AG08396 (cell line): ENCODE data around the gene MOGAT1.
"Not testable (repeated sequence)": the region's sequence is repeated elsewhere in the genome, so short reads cannot be mapped to it uniquely, and the experiment has no call there.

Source experiments
- DNase-seq: peaks from one replicate; pipeline ENCODE4 v3.0.0; 2012; ENCODE audit warnings: low spot score, mixed read lengths

Gene MOGAT1

DNA sequence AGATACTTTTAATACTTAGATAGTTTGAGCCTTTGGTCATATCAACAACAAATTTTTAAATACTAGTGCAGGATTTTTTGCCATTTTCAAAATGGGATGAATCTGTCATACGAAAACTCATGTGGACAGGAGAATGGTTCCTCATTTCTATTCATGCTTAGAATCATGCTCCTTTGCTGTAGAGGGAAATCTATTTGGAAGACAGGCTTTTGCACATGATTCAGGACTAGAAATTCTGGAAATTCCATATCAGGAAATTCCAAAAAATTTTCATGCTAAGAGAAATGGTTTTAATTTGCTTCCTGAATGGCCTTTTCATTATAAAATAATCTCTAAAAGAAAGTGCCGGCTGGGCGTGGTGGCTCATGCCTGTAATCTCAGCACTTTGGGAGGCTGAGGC, 39.3 kb downstream of the MOGAT1 start:
- DNase-seq: no peak

- no peak for DNase-seq
These were observed 40.0 kb downstream of the MOGAT1 start for GRCh38 chr2:222711315-222711940.

DNA sequence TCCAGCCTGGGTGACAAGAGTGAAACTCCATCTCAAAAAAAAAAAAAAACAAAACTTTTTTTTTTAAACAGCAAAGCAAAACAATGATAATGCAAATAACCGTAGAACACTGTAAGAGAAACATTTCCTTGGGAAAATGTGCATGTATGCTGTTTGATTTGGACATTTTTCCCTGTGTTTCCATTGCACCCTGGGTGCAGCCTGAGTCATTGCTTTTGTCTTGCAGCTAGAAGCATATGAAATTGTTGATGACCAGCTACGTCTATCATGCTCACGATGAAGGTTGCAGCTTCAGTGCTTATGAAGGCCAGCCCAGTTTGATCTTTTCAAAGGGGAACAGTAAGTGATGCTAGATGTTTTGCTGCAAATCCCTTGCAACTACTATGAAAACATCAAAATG, 41.5 kb downstream of the MOGAT1 start:
- no peak for DNase-seq

DNA sequence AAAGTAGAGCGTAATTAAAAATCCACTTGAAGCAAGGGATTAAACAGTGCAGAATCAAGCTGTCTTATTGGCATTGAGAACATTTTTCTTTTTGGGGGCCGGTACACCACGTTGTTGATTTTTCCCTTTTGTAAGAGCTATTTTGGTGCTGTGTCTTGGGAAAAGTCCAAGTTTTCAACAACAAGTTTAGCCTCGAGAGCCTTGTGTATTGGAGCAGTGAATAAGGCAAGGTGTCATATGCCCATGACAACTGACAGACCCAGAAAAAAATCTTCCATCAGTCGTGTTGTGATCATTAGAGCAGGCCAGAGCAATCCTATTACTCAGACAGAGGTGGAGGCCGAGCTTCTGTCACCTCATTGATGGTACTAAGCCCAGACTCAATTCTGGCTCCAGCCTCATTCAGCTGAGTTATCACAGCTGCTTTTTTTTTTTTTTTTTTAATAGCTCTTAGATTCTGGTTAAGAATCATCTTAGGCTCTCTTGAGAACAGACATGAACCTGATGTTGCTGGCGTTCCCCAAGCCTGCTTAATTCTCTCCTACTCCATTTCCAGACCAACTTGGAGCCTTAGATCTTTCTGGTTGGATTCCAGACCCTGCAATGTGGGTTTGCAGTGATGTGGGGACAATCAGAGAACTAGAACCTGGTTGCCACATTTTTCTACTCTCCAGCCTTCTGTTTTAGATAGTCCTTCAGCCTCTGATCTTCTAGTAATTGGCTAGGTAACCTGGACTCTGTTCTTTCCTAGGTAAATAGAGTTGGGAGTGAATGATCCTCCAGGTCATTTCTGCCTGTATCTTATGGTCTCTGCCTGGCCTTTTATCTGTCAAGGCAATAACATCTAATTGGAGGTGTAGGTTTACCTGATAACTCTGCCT, 43.1 kb downstream of the MOGAT1 start:
- no peak for DNase-seq

- DNase-seq: no peak
These were observed 44.3 kb downstream of the MOGAT1 start for GRCh38 chr2:222715742-222716141.

- DNase-seq: not testable (repeated sequence)
These were observed 48.3 kb downstream of the MOGAT1 start for GRCh38 chr2:222719787-222720186.

DNA sequence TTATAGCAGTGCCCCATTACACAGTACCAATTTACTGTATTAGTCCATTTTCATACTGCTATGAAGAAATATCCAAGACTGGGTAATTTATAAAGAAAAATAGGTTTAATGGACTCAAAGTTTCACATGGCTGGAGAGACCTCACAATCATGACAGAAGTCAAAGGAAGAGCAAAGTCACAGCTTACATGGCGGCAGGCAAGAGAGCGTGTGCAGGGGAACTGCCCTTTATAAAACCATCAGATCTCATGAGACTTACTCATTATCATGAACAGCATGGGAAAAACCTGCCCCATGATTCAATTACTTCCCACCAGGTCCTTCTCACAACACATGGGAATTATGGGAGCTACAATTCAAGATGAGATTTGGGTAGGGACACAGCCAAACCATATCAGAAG, 50.1 kb downstream of the MOGAT1 start:
- not testable (repeated sequence) for DNase-seq

- DNase-seq: no peak
These were observed 51.0 kb downstream of the MOGAT1 start for GRCh38 chr2:222722327-222722946.

- DNase-seq: no peak
These were observed 52.8 kb downstream of the MOGAT1 start for GRCh38 chr2:222724208-222724607.

DNA sequence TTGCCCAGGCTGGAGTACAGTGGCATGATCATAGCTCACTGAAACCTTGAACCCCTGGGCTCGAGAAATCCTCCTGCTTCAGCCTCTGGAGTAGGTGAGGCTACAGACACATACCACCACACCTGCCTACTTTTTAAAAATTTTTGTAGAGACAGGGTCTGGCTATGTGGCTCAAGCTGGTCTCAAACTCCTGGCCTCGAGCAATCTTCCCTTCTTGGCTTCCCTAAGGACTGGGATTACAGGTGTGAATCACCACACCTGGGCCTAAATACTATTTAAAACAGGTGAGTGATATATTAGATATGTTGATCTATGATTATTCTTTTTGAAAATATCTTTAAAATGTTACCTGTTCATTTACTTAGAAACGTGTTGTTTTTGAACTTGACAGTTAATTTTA, 57.2 kb downstream of the MOGAT1 start:
- no peak for DNase-seq

GRCh38 chr2:222730366-222730999, 59.0 kb downstream of the MOGAT1 start:
- DNase-seq: no peak

- DNase-seq: no peak
These were observed 59.8 kb downstream of the MOGAT1 start for GRCh38 chr2:222731201-222731621.

DNA sequence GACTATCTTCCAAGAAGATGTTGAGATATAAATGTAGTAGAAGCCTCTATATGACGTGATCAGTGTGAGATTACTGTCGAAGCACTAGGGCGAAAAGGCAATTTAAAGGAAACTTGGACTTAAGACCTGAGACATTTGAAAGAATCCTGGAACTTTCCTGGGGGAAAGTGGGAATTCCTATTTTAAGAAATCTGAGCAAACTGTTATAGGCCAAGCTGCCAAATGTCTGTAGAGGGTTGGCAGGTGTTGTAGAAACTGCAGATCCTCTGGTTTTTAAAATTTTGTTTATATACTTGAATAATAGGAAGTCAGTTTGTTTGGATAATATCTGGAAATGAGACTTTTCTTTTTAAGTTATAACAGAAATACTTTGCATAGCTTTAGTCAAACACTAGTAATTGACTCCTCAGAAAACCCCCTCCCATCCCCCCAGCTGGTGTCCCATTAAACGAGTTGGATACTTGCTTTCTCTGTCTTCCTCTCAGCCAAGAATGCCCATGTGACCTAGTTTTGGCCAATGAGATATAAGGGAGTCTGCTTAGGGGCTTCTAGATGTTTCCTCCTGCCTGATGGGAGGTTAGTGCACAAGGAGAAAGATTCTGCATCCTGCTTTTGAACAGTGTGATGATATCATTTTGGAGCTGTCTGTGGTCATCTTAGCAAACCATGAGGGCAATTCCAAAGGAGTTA, 61.2 kb downstream of the MOGAT1 start:
- no peak for DNase-seq

DNA sequence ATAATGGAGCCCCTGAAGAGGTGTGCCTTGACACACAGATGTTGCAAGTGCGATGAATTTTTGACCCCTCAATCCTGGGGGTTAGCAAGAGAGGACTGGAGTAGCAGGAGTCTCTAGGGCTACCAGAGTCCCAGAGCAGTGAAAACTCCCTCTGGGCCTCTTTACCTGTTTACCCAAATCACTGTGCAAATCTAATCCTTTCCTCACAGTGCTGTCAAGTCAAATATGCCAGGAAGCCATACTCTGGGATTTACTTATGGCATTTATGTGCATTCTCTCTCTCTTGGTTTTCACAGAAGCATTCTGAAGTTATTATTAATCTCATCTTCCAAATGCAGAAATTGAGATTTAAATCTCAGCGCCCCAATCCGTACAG, 62.0 kb downstream of the MOGAT1 start:
- DNase-seq: no peak

- no peak for DNase-seq
These were observed 62.6 kb downstream of the MOGAT1 start for GRCh38 chr2:222733846-222734702.

DNA sequence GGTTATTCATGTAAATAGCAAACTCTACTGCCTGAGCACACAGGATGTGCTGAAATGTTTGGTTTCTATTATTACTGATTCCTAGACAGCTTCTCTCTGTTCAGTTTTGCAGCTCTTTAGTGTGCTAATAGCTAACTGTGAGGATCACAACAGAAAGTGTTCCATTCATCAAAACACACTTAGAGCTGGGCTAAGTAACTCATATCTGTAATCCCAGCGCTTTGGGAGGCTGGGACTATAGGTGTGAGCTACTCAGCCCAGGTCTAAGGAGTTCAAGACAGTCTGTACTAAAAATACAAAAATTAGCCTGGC, 63.2 kb downstream of the MOGAT1 start:
- DNase-seq: no peak

DNA sequence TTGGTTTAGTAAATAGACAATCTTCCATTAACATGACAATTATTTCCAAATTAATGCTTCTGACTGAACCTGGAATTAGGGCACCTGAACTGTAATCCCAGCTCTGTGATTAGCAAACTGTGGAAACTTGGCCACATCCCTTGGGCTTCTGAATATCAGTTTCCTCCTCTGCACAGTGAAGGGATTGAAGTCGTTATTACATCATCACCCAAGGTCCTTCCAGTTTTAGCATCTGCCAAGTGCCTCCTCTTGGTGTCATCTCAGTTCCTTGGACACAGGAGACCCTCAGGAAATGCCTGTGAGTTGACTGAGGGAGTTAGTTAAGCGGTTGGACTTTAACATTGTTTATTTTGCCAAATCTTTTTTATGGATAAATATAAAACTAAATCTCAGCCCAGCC, 64.8 kb downstream of the MOGAT1 start:
- no peak for DNase-seq

GRCh38 chr2:222736924-222737323, 65.5 kb downstream of the MOGAT1 start:
- no peak for DNase-seq

DNA sequence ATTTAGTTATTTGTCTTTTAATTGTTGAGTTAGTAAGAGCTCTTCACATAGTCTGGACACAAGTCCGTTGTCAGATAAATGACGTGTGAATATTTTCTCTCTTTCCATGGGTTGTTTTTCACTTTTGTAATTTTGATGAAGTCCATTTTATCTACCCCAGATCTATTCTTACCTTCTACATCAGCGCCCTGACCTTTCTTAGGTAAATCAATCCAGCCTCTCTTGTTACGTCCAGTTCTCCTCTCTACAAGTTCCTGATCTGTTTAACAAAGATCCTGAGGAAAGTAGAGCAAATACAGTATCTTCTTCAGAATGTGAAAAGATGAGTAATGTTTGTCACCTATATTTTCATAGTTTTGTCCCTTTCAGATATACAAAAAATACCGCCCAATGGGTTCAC, 66.9 kb downstream of the MOGAT1 start:
- DNase-seq: no peak

- no peak for DNase-seq
These were observed 67.4 kb downstream of the MOGAT1 start for GRCh38 chr2:222738809-222739208.

DNA sequence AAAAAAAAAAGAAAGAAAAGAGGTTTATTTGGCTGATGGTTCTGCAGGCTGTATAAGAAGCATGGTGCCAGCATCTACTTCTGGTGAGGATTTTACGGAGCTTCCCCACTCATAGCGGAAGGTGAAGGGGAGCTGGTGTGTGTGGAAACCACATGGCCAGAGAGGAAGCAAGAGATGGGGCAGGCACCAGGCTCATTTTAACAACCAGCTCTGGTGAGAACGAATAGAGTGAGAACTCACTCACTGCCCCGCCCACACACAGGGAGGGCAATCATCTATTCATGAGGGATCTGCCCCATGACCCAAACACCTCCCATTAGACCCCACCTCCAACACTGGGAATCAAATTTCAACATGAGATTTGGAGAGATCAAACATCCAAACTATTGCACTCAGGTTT, 68.5 kb downstream of the MOGAT1 start:
- no peak for DNase-seq
